OCI-LY7 (cell line): ENCODE data around the gene MINAR2.

ENCODE experiments used
- CTCF ChIP-seq: fragments of 200-600 bp; sonication (generic); conservative IDR thresholded peaks from 2 replicates; pipeline ENCODE4 v1.5.1; 2014; ENCODE audit warnings: mild to moderate bottlenecking, antibody characterized with exemption, low read length, moderate library complexity, mixed read lengths
- EZH2phosphoT487 ChIP-seq: fragments of 200-600 bp; sonication (generic); IDR thresholded peaks from 2 replicates; pipeline ENCODE4 v1.6.1; 2018; ENCODE audit warnings: low read depth, borderline replicate concordance, mild to moderate bottlenecking, mixed run types, antibody characterized with exemption, low read length, moderate library complexity, mixed read lengths

- TF ChIP-seq CTCF (no peak), EZH2phosphoT487 (no peak)
These were observed 56.8 kb downstream of the MINAR2 start for GRCh38 chr5:129804705-129805104.
